NB4 (cell line): ENCODE measurements around the gene CADPS2.

ENCODE experiments used
- CTCF ChIP-seq: IDR thresholded peaks from one replicate; pipeline ENCODE4 v1.5.1; 2012; ENCODE audit warnings: low read depth, low read length
- MAX ChIP-seq: IDR thresholded peaks from 2 replicates; pipeline ENCODE4 v1.6.1; 2011; ENCODE audit warnings: low read depth, low read length
- POLR2A ChIP-seq: IDR thresholded peaks from 2 replicates; pipeline ENCODE4 v1.6.1; 2011; ENCODE audit warnings: mild to moderate bottlenecking; ENCODE audit not compliant: insufficient read length; ENCODE audit errors: extremely low read depth

- TF ChIP-seq MAX, result no peak
- no peak for TF ChIP-seq CTCF
- no peak for TF ChIP-seq POLR2A
These were observed 417.3 kb downstream of the CADPS2 start for GRCh38 chr7:122468945-122469344.
